ENCODE measurements around the gene ZNF326.

The ZNF326 gene

DNA sequence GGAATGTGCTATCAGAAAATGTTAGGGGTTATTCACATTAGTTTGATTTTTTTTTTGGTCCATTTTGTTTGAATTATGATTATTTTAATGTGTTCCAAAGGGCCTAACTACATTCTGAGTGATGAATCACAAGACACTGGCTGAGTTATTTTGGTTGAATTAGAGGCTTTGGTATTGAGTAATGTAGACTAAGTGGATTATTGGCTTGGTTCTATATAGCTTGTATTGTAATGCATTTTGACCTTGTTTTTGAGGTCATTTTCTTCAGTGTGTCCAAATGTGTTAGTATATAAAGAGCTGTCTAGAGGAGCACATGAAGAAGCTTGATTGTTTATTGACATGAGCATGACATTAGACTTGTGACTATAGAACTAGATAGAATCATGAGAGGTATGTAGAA is 3.4 kb downstream of the ZNF326 start:
- Histone ChIP-seq H3F3A (ENCODE audit: control insufficient read depth, insufficient read depth) (0 out of 2 replicates have a peak, but pooled peaks cover 4% of the 10 kb centered on the region), H3K36me3 (ENCODE audit: control insufficient read depth, low read length) (peaks cover 52% of the 10 kb centered on the region), H3K9me2 (replicated peaks; ENCODE audit: control insufficient read depth, low read length) (no peaks in the 10 kb centered on the region), H3K9me3 (ENCODE audit: control insufficient read depth, insufficient read depth, low read length) (no peaks in the 10 kb centered on the region), H3K4me2 (ENCODE audit: low read length) (peak overlapping the region; percentile 1; the same call in 1 of the 2 replicates), H3K79me2 (ENCODE audit: control insufficient read depth, low read length) (peaks cover 82% of the 10 kb centered on the region), H3K4me1 (ENCODE audit: control insufficient read depth, low read length) (peaks cover 25% of the 10 kb centered on the region), H4K20me1 (ENCODE audit: control insufficient read depth, insufficient read depth, low read depth, low read length) (peaks cover 7% of the 10 kb centered on the region), H3K27me3 (ENCODE audit: control insufficient read depth, low read length) (no peaks in the 10 kb centered on the region), H3K27ac (ENCODE audit: low read depth, low read length) (no peak overlapping the region), H3K4me3 (ENCODE audit: low read length) (no peak overlapping the region)
- TF ChIP-seq EZH2phosphoT487 (IDR thresholded peaks at IDR 0.05; ENCODE audit: borderline replicate concordance, low read length): no peak
- TF ChIP-seq, protein P1, sequence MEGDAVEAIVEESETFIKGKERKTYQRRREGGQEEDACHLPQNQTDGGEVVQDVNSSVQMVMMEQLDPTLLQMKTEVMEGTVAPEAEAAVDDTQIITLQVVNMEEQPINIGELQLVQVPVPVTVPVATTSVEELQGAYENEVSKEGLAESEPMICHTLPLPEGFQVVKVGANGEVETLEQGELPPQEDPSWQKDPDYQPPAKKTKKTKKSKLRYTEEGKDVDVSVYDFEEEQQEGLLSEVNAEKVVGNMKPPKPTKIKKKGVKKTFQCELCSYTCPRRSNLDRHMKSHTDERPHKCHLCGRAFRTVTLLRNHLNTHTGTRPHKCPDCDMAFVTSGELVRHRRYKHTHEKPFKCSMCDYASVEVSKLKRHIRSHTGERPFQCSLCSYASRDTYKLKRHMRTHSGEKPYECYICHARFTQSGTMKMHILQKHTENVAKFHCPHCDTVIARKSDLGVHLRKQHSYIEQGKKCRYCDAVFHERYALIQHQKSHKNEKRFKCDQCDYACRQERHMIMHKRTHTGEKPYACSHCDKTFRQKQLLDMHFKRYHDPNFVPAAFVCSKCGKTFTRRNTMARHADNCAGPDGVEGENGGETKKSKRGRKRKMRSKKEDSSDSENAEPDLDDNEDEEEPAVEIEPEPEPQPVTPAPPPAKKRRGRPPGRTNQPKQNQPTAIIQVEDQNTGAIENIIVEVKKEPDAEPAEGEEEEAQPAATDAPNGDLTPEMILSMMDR (IDR thresholded peaks at IDR 0.05; ENCODE audit: low read depth, low read length, poor library complexity, severe bottlenecking): no peak

DNA sequence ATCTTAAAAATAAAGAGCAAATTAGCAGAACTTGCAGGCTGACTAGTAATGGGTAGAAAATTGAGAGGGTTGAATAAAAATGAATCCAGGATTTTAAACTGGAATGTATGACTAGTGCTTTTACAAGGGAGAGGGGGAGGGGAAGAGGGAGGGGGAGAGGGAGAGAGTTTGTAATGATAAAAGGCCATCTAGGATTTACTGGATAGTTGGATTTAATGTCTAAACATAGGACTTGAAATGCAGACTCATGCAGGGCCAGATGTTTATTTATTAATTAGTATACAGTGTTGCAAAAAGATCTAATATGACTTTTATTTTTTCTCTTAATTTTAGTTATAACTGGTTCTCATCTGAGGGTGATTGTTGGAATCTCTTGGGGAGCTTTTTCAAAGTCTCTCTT is 4.3 kb downstream of the ZNF326 start:
- H3K27me3 ChIP-seq (ENCODE audit: control insufficient read depth, low read length): no peaks in the 10 kb centered on the region
- 0 out of 2 replicates have a peak, but pooled peaks cover 4% of the 10 kb centered on the region for H3F3A ChIP-seq (ENCODE audit: control insufficient read depth, insufficient read depth)
- no peak overlapping the region for H3K4me3 ChIP-seq (ENCODE audit: low read length)
- TF ChIP-seq, protein P1 (IDR thresholded peaks at IDR 0.05; ENCODE audit: low read depth, low read length, poor library complexity, severe bottlenecking): no peak
- TF ChIP-seq EZH2phosphoT487 (IDR thresholded peaks at IDR 0.05; ENCODE audit: borderline replicate concordance, low read length): no peak
- H3K27ac ChIP-seq (ENCODE audit: low read depth, low read length): no peak overlapping the region
- peaks cover 52% of the 10 kb centered on the region for H3K36me3 ChIP-seq (ENCODE audit: control insufficient read depth, low read length)
- H3K79me2 ChIP-seq (ENCODE audit: control insufficient read depth, low read length): peaks cover 89% of the 10 kb centered on the region
- H4K20me1 ChIP-seq (ENCODE audit: control insufficient read depth, insufficient read depth, low read depth, low read length): peaks cover 10% of the 10 kb centered on the region
- no peak overlapping the region for H3K4me2 ChIP-seq (ENCODE audit: low read length)
- H3K4me1 ChIP-seq (ENCODE audit: control insufficient read depth, low read length): peaks cover 23% of the 10 kb centered on the region
- no peaks in the 10 kb centered on the region for H3K9me3 ChIP-seq (ENCODE audit: control insufficient read depth, insufficient read depth, low read length)
- no peaks in the 10 kb centered on the region for H3K9me2 ChIP-seq (replicated peaks; ENCODE audit: control insufficient read depth, low read length)

DNA sequence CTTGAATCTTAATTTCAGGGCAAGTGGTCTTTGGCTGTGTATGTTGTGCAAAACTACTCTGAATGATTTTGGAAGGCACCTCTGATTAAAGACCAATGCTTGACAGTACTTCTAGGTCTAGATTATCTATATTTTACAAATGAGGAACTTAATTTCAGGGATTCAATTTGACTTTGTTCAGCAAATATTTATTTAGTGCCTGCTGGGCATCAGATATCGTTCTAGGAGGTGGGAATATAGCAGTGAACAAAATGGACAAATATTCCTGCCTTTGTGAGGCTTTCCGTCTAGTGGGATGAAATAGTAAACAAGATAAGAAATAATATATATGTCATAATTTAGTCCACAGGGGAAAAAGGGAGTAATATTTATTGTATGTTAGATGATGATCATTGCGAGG is 4.7 kb downstream of the ZNF326 start:
- 0 out of 2 replicates have a peak, but pooled peaks cover 4% of the 10 kb centered on the region for H3F3A ChIP-seq (ENCODE audit: control insufficient read depth, insufficient read depth)
- H3K4me3 ChIP-seq (ENCODE audit: low read length): no peak overlapping the region
- H3K4me2 ChIP-seq (ENCODE audit: low read length): no peak overlapping the region
- peaks cover 92% of the 10 kb centered on the region for H3K79me2 ChIP-seq (ENCODE audit: control insufficient read depth, low read length)
- H3K9me3 ChIP-seq (ENCODE audit: control insufficient read depth, insufficient read depth, low read length): no peaks in the 10 kb centered on the region
- H3K9me2 ChIP-seq (replicated peaks; ENCODE audit: control insufficient read depth, low read length): no peaks in the 10 kb centered on the region
- H3K27ac ChIP-seq (ENCODE audit: low read depth, low read length): no peak overlapping the region
- TF ChIP-seq, protein P1 (IDR thresholded peaks at IDR 0.05; ENCODE audit: low read depth, low read length, poor library complexity, severe bottlenecking): no peak
- TF ChIP-seq EZH2phosphoT487 (IDR thresholded peaks at IDR 0.05; ENCODE audit: borderline replicate concordance, low read length): no peak
- H3K27me3 ChIP-seq (ENCODE audit: control insufficient read depth, low read length): no peaks in the 10 kb centered on the region
- H4K20me1 ChIP-seq (ENCODE audit: control insufficient read depth, insufficient read depth, low read depth, low read length): peaks cover 10% of the 10 kb centered on the region
- H3K36me3 ChIP-seq (ENCODE audit: control insufficient read depth, low read length): peaks cover 52% of the 10 kb centered on the region
- H3K4me1 ChIP-seq (ENCODE audit: control insufficient read depth, low read length): peaks cover 19% of the 10 kb centered on the region

Data from DOHH2 (cell line).